ENCODE measurements around the gene ZBTB20.

GRCh38 chr3:114962189-114962588 lies 184.9 kb downstream of the ZBTB20 start:
- no peak for TF ChIP-seq CTCF (IDR thresholded peaks at IDR 0.05; ENCODE audit: low read depth, low read length, poor library complexity, severe bottlenecking)
- no peak for TF ChIP-seq EZH2phosphoT487 (IDR thresholded peaks at IDR 0.05; ENCODE audit: borderline replicate concordance, low read length)
